HG03159 (cell line): ENCODE measurements around the gene NFAM1.

Source experiments
- ATAC-seq: cut with Tn5 transposase; IDR thresholded peaks from one replicate; pipeline ENCODE4 v1.9.1; 2021; ENCODE audit warnings: mild to moderate bottlenecking, moderate library complexity; ENCODE audit not compliant: unreplicated experiment

NFAM1 gene

GRCh38 chr22:42432020-42432596, at the start of gene NFAM1:
Gene NFAM1, minus strand, starts transcription at chr22:42432403. Its CDS starts 46 bp downstream, at chr22:42432357.
- ATAC-seq = no peak

GRCh38 chr22:42475122-42475521, 42.9 kb upstream of the NFAM1 start:
- ATAC-seq = no peak

GRCh38 chr22:42473484-42474193, 41.4 kb upstream of the NFAM1 start:
- ATAC-seq = no peak

- ATAC-seq = no peak
Measured at GRCh38 chr22:42472671-42473070, 40.5 kb upstream of the NFAM1 start.

GRCh38 chr22:42471441-42471840, 39.2 kb upstream of the NFAM1 start:
- ATAC-seq = no peak

GRCh38 chr22:42470366-42471082, 38.3 kb upstream of the NFAM1 start:
- ATAC-seq = no peak

GRCh38 chr22:42468841-42469240, 36.6 kb upstream of the NFAM1 start:
- ATAC-seq = no peak

- ATAC-seq = no peak
Measured at GRCh38 chr22:42462016-42462415, 29.8 kb upstream of the NFAM1 start.

GRCh38 chr22:42461511-42461910, 29.3 kb upstream of the NFAM1 start:
- no peak for ATAC-seq

- ATAC-seq = no peak
Measured at GRCh38 chr22:42459287-42460063, 27.3 kb upstream of the NFAM1 start.

GRCh38 chr22:42452916-42453315, 20.7 kb upstream of the NFAM1 start:
- no peak for ATAC-seq

- ATAC-seq = no peak
Measured at GRCh38 chr22:42452456-42452855, 20.3 kb upstream of the NFAM1 start.

GRCh38 chr22:42451499-42452145, 19.4 kb upstream of the NFAM1 start:
- ATAC-seq = no peak

GRCh38 chr22:42450862-42451261, 18.7 kb upstream of the NFAM1 start:
- no peak for ATAC-seq

GRCh38 chr22:42446151-42446550, 13.9 kb upstream of the NFAM1 start:
- no peak for ATAC-seq

- ATAC-seq = no peak
Measured at GRCh38 chr22:42444077-42444904, 12.1 kb upstream of the NFAM1 start.

- ATAC-seq = no peak
Measured at GRCh38 chr22:42443240-42444076, 11.3 kb upstream of the NFAM1 start.

- ATAC-seq = no peak
Measured at GRCh38 chr22:42442748-42443147, 10.5 kb upstream of the NFAM1 start.

- ATAC-seq = no peak
Measured at GRCh38 chr22:42440728-42441127, 8.5 kb upstream of the NFAM1 start.
